ENCODE measurements around the gene GALNT9.

GALNT9 gene

DNA sequence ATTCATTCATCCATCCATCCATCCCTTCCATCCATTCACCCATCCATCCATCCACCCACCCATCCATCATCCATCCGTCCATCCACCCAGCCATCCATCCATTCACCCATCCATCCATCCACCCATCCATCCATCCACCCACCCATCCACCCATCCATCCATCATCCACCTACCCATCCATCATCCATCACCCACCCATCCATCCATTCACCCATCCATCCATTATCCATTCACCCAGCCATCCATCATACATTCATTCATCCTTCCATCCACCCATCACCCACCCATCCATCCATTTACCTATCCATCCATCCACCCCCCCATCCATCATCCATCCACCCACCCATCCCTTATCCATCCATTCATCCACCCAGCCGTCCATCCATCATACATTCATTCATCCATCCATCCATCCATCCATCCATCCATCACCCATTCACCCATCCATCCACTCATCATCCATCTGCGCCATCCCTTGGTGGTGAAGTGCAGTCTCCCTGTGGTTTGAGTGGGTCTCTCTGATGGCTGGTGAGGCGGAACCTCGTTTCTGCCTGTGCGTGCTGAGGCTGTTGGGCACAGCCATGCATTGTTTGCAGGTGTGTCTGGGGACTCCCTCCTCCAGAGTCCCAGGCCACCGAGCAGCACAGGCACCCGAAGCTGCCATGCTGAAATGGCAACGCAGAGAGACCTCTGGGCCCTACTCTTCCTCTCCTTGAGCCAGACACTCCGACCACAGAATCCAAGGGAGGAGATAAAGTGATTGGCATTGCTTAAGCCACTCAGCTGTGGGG is 162.4 kb downstream of the GALNT9 start:
- DNase-seq, result no peak

DNA sequence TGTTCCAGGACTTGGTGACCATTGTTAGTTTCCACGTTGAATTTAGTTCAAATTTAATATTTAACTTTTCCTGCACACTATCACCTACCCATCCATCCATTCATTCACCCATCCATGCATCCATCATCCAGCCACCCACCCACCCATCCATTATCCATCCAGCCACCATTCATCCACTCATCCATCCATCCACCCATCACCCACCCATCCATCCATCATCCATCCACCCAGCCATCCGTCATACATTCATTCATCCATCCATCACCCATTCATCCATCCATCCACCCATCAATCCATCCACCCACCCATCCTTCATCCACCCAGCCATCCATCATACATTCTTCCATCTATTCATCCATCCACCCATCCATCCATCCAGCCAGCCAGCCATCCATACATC is 163.3 kb downstream of the GALNT9 start:
- DNase-seq, result no peak

DNA sequence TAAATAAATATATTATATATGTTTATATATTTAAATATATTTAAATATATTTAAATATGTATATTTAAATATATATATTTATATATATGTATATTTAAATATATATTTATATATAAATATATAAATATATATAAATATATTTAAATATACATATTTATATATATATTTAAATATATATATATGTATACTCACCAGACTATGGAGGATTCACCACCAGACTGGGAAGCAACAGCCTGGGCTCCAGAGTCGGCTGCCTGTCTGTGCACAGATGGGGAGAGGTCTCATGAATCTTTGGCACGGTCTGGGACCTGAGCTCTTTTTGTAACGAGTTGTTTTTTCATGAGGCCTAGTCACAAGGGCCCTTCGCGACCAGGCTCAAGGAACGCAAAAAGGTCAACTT is 163.8 kb downstream of the GALNT9 start:
- DNase-seq, result no peak

DNA sequence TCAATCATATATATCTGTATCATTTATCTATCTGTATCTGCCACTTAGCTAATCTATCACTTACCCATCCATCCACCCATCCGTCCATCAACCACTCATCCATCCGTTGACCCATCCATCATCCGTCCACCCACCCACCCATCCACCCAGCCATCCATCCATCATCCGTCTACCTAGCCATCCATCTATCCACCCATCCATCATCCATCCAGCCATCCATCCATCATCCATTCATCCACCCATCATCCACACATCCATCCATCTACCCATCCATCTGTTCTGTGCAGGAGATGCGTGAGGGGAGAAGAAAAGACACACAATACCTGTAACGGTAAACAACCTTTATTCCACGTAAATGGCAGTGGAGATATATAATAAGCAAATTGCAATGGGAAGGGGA is 165.0 kb downstream of the GALNT9 start:
- no peak for DNase-seq

DNA sequence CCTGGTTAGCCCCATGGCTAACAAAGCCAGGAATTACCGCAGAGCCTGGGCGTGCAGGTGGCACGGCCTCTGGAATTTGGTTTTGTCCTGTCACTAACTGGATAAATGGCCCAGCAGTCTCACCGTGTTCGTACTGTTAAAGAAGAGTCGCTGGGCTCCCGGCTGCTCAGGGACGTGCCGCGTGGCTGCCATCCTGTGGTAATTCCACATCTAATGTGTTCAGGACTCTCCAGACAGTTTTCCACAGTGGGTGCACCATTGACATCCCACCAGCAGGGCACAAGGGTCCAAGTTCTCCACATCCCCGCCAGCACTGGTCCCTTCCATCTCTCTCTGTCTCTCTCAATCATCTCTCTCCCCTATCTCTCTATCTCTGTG is 165.5 kb downstream of the GALNT9 start:
- DNase-seq, result no peak

DNA sequence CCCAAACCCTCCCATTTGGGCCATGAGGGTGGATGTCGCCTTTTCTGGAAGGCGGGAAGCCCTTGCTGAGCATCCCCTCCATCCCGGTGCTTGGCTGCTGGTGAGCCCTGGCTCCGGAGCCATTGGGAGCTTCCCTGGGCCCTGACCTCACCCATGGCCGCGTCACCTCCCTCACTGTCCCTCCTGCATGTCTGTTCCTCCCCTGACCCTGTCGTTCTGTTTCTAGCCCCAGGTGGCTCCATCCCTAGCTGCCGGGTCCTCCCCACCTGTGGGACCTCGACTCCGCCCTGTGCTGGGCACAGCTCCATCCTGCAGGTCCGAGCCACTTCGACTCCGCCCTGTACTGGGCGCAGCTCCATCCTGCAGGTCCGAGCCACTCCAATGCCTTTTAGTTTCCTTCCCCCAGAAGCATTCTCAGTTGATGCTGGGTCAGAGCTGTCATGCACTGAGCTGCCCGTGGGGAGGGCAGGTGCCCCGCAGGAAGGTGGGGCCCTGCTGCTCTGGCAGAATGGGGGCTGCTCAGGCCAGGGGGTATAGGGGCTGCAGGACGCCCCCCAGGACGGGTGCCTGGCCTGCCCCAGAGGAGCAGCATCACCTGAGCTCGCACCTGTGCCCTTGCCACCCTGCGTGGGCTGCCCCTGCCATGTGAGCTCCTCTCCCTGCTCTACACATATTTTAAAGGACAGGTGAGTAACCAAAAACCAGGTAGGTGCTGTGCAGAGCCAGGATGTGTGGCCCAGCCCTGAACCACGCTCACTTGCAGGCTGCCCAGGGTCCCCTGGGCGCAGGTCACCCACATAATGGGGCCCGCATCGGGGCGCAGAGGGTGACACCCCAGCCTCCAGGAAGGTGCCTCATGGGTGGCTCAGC is 166.1 kb downstream of the GALNT9 start:
- no peak for DNase-seq

DNA sequence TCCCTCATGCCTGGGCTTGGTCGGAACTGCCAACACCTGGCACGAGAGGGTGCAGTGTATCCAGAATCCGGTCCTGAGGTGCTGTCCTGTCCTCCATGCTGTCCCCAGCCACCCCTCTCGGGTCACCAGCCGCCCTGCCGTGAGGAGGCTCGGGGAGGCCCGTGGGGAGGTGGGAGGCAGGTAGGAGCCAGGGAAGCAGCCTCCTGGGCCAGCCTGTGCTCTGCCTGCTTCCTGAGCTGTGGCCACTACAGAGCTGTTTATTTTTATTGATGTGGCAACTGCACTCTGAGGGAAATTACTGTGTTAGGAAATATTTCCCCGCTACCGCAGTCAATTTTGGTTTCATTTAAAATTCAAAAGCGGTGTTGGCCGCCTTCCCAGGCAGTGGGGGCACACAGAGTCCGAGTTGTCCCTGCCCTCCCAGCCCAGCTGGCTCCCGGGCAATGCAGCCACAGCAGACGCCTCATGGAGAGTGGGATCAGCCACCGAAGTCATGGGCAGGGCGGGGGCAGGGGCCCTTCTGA is 166.8 kb downstream of the GALNT9 start:
- no peak for DNase-seq

DNA sequence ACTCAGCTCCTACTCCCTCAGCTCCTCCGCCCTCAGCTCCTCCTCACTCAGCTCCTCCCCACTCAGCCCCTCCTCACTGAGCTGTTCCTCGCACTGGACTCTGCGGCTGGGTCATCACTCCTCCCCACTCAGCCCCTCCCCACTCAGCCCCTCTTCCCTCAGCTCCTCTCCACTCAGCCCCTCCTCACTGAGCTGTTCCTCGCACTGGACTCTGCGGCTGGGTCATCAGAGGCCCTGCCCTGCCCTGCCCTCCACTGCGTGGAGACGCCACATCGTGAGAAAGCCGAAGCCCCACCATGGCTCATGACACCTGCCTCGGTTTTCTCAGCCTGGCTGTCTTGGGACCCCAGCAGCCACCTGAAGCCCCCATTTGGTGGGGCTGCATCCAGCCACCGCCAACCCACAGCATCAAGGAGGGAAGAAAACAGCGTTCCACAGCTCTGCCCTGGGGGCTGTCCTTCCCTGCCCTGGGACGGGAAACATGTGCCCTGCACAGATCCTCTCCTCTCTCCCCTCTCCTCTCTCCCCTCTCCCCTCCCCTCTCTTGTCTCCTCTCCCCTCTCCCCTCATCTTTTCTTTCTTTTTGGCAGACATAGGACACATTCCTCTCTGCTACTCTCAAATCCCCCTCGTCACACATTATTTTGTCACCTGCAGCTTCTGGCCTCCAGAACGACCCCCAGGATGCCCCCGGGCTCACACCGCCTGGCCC is 167.4 kb downstream of the GALNT9 start:
- no peak for DNase-seq

DNA sequence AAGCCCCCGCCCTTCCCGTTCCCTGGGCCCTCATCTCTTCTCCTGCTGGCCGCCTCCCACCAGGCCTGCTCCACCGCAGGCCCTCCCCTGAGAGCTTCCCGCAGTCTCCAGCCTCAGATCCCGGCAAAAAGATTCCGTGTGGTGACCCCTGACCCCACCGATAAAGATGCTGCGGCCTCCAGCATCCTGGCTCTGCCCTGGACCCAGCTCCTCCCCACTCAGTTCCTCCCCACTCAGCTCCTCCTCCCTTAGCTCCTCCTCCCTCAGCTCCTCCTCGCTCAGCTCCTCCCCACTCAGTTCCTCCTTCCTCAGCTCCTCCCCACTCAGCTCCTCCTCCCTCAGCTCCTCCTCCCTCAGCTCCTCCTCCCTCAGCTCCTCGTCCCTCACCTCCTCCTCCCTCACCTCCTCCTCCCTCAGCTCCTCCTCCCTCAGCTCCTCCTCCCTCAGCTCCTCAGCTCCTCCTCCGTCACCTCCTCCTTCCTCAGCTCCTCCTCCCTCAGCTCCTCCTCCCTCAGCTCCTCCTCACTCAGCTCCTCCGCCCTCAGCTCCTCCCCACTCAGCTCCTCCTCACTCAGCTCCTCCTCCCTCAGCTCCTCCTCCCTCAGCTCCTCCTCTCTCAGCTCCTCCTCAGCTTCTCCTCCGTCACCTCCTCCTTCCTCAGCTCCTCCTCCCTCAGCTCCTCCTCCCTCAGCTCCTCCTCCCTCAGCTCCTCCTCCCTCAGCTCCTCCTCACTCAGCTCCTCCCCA is 168.2 kb downstream of the GALNT9 start:
- no peak for DNase-seq

DNA sequence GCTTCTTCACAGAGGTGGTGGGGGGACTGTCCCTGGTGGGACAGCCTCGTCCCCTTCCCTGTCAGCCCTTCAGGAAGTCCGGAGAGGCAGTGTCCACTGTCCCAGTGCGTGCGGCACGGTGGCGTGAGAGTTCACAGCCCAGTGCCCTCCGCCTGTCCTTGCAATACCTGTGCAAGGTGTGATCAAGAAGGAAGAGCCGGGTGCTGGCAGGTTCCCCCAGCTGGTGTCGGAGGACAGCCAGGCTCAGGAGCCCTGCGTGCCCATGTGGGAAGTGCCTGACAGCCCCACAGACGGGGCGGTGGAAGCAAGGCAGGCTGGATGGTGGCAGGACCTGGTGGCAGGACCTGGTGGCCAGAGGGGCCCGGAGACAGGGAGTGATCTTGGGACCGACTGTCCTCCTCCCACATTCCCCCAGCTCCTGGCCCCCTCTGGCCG is 168.8 kb downstream of the GALNT9 start:
- DNase-seq, result no peak

DNA sequence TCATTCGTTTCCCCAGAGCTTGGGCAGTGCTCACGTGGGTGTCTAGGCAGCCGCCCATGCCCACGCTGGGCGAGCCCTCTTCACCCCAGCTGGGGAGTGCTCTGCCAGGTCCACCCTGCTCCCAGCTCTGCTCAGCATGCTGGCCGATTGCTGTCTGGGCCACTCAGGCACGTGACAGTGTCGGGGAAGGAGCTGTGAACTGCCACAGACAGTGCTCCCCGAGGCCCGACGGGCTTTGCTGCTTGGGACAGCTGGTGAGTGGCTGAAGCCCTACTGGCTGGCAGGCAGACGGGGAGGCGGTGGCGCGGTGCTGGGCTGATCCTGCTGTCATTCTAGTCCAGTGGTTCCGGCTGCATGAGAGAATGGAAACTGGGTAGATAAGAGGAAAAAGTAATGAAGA is 169.4 kb downstream of the GALNT9 start:
- no peak for DNase-seq

DNA sequence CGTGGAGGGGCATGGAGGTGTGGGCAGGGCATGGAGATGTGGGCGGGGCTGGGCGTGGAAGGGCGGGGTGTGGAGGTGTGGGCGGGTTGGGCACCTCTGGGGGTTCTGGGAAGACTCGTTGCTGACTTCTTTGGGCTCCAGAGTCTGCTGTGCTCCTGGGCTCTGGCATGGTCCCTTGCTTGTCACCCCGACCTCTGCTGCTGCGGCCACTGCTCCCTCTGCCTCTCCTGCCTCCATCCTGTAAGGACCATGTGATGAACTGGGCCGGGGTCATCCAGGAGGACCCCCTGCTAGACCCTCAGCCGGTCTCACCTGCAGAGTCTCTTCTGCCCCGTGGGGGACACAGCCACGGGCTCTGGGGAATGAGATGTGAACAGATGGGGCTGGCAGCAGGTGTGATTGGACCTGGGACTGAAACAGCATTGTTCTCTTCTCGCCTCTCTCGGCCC is 169.8 kb downstream of the GALNT9 start:
- DNase-seq, result no peak

DNA sequence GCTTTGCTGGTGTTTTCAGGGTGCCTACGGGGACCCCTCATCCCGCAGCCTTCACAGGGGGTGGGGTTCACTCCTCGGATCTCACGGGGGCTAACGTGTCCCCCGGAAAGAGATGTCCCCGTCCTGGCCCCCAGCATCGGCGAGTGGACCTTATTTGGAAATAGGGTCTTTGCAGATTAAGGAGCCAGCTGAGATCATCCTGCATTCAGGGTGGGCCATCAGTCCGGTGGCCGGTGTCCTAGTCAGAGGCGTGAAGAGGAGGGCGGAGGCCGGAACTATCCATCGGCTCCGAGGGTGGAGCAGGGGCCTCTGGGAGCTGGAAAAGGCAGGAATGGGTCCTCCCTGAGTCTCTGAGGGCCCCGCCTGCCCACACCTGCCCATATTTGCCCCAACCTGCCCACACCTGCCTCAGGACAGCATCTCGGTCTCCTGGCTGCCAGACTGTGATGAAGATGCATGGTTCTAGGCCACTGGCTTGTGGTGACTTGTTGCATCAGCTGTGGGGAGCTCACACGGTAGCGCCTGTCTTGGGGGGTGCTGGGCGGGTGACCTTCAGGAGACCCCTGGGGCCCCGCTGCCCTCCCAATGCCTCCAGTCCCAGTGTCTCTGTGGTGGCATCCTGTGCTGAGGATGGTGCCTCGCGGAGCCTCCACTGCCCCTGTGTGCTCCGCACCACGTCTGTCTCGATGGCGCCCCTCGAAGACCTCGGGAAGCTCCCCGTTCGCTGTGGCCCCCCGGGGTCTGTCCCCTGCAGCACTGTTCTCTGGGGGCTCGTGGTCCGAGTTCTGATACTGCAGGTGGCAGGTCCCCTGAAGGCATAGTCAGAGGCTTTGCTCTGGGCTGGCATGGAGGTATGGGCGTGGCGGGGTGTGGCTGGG is 170.5 kb downstream of the GALNT9 start:
- DNase-seq, result no peak

DNA sequence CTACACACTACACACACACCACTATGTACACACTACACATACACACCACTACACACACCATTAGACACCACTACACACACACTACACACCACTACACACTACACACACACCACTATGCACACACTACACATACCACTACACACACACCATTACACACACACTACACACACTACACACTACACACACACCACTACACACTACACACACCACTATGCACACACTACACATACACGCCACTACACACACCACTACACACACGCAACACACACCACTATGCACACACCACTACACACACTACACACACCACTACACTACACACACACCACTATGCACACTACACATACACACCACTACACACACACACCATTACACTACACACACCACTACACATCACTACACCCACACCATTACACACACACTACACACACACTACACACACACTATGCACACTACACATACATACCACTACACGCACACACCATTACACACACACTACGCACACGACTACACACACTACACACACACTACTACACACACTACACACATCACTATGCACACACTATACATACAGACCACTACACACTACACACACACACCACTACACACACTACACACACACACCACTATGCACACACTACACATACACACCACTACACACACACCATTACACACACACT is 171.5 kb downstream of the GALNT9 start:
- no peak for DNase-seq

DNA sequence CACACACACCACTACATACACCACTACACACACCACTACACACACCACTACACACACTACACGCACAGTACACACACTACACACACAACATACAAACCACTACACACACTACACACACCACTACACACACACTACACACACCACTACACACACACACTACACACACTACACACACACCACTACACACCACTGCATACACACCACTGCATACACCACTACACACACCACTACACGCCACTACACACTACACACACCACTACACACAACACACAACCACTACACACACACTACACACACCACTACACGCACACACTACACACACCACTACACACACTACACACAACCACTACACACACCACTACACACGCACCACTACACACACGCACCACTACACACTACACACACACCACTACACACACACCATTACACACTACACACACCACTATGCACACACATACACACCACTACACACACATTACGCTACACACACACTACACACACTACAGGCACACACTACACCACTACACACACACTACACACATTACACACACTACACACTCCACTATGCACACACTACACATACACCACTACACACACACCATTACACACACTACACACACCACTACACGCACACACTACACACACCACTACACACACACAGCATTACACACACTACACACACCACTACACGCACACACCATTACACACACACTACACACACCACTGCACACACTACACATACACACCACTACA is 172.6 kb downstream of the GALNT9 start:
- no peak for DNase-seq

DNA sequence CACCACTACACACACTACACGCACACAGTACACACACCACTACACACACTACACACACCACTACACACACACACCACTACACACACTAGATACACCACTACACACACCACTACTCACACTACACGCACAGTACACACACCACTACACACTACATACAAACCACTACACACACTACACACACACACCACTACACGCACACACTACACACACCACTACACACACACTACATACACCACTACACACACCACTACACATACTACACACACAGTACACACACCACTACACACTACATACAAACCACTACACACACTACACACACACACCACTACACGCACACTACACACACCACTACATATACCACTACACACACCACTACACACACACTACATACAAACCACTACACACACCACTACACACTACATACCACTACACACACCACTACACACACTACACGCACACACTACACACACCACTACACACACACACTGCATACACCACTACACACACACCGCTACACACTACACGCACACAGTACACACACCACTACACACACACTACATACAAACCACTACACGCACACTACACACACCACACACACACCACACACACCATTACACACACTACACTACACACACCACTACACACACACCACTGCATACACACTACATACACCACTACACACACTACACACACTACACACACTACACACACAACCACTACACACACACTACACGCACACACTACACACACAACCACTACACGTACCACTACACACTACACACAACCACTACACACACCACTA is 173.4 kb downstream of the GALNT9 start:
- no peak for DNase-seq

DNA sequence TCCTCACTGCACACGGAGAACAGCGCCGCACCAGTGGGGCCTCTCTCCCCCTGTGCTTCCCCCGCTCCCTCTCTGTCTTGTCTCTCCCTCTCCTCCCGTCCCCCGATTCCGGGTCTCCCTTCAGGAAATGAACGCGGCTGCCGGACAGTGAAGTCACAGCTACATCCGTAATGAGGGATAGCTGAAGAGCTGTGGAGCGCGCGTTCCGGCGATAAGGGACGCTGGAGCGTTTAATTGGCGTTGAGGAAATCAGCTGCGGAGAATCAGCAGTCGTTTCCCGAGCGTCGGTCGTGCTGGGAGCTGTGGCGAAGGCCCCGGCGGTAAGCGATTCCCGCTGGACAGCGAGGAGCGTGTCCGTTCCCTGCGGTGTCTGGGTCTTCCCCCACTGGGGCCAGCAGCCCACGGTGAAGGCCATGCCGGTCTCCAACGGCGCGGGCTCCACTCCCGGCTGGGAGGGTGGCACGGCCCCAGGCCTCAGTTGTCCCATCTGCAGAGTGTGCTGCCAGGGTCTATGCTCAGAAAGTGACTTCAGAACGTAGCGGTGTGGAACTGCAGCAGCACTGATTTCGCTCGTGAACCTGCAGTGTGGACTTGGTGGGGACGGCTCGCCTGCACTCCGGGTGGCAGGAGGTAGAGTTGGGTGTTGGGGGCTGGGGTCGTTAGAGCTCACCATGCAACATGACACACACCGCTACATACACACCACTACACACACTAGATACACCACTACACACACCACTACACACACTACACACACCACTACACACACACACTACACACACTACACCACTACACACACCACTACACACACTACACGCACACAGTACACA is 174.2 kb downstream of the GALNT9 start:
- no peak for DNase-seq

DNA sequence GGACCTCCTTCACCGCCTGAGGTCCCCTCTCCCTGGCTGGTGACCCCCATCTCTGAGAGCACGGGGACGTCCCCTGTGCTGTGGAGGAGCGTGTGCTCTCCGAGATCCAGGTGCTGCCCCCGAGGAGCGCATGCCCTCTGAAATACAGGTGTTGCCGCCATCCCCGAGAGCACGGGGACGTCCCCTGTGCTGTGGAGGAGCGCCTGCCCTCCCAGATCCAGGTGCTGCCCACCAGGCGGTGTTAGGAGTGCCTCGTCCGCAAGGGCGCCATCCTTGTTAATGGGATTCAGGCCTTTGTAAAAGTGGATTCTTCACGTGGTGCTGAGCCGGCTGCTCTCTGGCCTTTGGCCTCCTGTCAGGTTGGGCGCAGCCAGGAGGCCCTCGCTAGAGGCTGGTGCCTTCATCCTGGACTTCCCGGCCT is 175.0 kb downstream of the GALNT9 start:
- no peak for DNase-seq

All from OCI-M1 (cell line).